A549 (cell line): ENCODE data around the gene BCAS3.

Experiments
- BHLHE40 ChIP-seq: IDR thresholded peaks from 2 replicates; pipeline ENCODE4 v1.6.1; 2012; ENCODE audit warnings: low read depth, low read length, inconsistent platforms
- CHD4 ChIP-seq: fragments of 200-600 bp; sonication (generic); IDR thresholded peaks from 2 replicates; pipeline ENCODE4 v1.6.1; 2016; ENCODE audit warnings: antibody characterized with exemption, mild to moderate bottlenecking, borderline replicate concordance
- RCOR1 ChIP-seq: fragments of 150-350 bp; IDR thresholded peaks from 2 replicates; pipeline ENCODE4 v1.6.1; 2014; ENCODE audit warnings: antibody characterized with exemption, low read length, low read depth
- TF ChIP-seq, protein P1 (sequence below): fragments of >200 bp; sonication (Bioruptor Twin); formaldehyde crosslinking; IDR thresholded peaks from 3 replicates; pipeline ENCODE4 v1.5.1; 2016
- TF ChIP-seq, protein P2 (sequence below): IDR thresholded peaks from 2 replicates; pipeline ENCODE4 v1.6.1; 2012; ENCODE audit warnings: low read depth, borderline replicate concordance
- TF ChIP-seq, protein P3 (sequence below): fragments of 150-350 bp; IDR thresholded peaks from 2 replicates; pipeline ENCODE4 v1.6.1; 2014; ENCODE audit warnings: low read depth, mild to moderate bottlenecking, low read length

DNA sequence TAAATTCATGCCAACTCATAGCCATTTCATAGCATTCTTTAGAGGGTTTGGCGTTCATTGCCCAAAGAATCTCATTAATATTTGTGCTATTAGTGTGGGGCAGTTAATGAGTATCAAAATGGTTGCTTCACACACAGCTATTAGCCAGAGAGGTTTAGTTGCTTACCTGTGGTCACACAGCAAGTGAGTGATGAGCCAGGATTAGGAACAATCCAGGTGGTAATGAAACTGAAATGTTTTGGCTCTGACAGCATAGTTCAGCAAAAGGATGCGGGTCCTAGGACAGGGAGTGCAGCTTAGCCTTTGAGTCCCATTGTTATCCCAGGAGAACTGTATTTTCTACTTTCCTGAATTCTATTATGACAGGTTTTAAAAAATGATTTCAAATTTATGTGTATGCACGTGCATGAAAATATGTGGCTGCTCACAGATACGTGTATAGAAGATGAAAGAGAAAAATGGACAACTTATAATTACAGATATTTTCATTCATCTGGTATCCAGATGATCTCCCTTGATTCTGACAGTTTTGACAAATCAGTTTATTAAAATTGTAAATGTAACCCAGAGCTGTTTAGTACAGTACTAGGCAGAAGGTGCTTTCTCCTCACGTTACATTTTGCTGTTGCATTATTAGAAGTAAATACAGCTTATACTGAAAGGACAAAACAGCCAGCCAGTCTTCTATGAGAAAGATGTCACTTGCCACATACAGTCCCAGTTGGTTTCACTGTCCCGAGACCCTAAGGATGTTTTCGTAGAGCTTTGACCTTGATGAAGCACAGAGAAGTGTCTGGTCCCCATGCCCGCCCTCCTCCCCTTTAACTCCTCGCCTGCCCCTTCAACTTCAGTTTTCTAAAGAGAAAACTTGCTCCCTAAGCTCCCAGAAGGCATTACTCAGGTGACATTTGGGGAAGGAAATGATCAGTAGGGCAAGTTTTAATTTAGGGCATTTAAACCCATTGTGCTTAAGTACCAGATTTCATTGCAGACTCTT is 622.2 kb downstream of the BCAS3 start:
- TF ChIP-seq, protein P1, sequence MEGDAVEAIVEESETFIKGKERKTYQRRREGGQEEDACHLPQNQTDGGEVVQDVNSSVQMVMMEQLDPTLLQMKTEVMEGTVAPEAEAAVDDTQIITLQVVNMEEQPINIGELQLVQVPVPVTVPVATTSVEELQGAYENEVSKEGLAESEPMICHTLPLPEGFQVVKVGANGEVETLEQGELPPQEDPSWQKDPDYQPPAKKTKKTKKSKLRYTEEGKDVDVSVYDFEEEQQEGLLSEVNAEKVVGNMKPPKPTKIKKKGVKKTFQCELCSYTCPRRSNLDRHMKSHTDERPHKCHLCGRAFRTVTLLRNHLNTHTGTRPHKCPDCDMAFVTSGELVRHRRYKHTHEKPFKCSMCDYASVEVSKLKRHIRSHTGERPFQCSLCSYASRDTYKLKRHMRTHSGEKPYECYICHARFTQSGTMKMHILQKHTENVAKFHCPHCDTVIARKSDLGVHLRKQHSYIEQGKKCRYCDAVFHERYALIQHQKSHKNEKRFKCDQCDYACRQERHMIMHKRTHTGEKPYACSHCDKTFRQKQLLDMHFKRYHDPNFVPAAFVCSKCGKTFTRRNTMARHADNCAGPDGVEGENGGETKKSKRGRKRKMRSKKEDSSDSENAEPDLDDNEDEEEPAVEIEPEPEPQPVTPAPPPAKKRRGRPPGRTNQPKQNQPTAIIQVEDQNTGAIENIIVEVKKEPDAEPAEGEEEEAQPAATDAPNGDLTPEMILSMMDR = no peak
- no peak for TF ChIP-seq RCOR1
- no peak for TF ChIP-seq BHLHE40
- TF ChIP-seq CHD4 = no peak
- TF ChIP-seq, protein P2, sequence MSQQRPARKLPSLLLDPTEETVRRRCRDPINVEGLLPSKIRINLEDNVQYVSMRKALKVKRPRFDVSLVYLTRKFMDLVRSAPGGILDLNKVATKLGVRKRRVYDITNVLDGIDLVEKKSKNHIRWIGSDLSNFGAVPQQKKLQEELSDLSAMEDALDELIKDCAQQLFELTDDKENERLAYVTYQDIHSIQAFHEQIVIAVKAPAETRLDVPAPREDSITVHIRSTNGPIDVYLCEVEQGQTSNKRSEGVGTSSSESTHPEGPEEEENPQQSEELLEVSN = no peak
- TF ChIP-seq, protein P3, sequence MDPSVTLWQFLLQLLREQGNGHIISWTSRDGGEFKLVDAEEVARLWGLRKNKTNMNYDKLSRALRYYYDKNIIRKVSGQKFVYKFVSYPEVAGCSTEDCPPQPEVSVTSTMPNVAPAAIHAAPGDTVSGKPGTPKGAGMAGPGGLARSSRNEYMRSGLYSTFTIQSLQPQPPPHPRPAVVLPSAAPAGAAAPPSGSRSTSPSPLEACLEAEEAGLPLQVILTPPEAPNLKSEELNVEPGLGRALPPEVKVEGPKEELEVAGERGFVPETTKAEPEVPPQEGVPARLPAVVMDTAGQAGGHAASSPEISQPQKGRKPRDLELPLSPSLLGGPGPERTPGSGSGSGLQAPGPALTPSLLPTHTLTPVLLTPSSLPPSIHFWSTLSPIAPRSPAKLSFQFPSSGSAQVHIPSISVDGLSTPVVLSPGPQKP = no peak
